HG03457 (cell line): ENCODE results near the gene UBALD2.
"Not testable (repeated sequence)": the region's sequence is repeated elsewhere in the genome, so short reads cannot be mapped to it uniquely, and the experiment has no call there.

ENCODE experiments used
- ATAC-seq: cut with Tn5 transposase; IDR thresholded peaks from one replicate; pipeline ENCODE4 v1.9.1; 2021; ENCODE audit warnings: moderate number of reproducible peaks; ENCODE audit not compliant: unreplicated experiment

Gene UBALD2

GRCh38 chr17:76275382-76276068, 10.4 kb downstream of the UBALD2 start:
- ATAC-seq: no peak

- ATAC-seq: no peak
These were observed 10.9 kb downstream of the UBALD2 start for GRCh38 chr17:76276069-76276431.

DNA sequence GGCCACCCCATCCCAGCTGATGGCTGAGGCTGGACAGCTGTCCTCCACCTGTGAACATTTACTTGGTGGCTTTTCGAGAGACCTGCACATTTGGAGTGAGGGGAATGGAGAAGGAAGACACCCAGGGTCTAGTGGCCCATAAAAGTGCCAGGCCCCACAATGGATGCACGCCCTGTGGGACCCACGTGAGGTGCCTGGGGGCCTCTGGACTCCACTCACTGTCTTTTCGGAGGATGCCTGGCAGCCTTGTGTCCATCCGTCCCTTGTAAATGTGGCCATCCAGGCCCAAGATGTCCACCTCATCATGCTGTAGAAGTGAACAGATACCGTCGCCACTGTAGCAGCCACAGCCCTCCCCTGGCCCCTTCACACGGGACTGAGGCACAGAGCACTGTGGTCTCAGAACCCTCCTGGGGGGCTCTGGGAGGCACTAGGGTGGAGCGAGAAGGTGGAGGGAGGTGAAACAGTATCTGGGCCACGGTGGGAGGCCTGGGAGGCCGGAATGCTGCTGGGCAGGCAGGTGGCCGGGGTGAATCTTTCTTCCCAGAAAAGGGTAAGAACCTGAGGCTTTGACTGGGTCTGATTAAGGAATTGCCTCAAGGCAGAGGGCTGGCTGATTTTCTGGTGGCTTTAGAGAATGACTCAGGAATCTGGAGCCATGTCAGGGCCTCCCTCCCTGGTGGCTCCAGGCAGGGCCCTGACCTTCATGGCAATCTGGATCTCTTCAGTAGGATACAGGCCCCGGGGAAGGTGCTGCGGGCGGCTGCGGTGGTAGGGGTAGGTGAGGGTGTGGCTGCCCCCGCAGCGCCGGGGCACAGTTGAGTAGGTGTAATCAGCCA, 11.5 kb downstream of the UBALD2 start:
- ATAC-seq: no peak

DNA sequence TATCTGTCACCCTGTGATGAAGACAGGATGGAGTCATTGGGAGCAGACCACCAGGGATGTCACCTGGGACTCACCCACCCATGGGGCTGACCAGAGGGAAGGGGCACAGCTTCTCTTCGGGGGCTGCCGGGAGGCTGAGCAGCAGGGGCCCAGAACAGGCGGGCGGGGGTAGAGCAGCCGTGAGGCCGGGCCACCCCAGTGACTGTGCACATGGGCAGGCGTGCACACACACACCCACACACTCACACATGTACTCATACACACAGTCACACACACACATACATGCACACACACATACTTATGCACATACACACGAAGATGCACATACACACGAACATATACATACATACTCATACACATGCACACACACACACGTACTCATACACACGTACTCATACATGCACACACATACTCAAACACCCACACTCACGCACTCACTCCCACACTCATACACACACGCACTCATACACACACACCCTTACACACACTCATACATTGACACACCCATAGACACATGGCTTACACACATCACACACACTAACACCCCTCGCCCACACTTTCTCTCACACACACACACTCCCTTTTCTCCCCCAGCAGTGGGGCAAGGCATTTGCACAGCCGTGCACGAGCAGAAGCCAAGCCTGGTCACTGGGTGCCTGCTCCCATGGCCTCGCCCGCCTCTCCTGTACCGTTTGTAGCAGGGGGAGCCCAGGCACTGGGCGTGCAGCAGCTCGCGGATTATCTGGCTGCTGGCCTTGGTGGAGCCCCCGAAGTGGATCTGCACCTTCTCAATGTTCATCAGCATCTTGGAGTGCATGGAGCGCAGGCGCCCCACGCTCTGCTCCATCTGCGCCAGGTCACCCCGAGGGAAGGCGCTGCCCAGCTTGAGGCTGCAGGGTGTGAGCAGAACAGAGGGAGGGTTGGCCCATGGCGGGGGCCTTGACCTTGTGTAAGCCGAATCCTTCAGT, 12.4 kb downstream of the UBALD2 start:
- no peak for ATAC-seq

DNA sequence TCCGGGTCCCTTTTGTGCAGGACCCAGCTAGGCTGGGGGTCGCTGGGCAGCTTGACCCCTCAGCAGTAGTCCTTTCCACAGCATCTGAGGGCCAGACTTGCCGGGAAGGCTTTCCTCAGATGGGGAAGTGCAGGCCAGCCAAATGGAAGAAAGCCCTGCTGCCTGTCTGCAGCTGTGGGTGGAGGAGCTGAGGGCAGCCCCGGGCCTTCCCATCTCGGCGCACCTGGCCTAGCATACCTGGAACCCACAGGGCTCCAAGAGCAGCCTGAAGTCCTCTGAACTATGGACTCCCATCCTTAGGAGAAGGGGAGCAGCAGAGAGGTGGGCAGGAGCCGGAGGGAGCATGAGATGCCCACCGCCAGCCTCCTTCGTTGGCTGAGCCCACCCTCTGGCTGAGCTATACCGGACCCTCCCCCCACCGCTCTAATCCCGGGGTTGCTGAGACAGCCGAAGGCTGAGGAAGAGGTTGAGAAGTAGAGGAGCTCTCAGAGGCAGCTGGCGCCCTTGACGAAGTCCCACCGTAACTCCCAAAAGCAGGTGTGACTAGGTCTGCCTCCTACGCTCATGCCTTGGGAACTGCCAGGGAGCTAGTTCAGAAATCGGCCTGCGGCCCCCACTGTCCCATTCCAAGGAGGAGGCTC, 13.2 kb downstream of the UBALD2 start:
- ATAC-seq: no peak

- no peak for ATAC-seq
These were observed 14.0 kb downstream of the UBALD2 start for GRCh38 chr17:76278952-76279741.

DNA sequence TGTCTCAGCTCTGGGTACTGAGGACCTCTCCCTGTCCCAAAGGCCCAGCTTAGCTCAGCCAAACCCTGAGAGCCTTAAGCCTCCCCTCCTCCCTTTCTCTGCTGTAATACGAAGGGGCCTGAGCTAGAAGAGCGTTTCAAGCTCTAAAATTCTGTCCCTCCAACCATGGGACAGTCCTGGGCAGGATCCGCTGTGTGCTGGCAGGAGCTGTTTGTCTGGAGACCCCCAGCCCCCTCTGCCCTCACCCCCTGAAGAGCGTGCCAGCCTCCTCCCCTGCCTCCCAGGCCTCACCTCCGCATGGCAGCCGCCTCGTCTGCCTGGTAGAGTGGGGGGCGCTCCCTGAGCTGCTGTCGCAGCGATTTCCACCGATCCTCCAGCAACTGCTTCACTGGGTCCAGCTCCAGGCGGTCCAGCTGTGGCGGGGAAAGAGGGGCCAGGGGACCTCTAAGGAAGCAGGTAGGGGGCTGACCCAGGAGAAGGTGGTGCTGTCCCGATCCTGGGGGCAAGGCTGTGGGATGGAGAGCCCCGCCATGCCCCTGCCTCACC, 14.7 kb downstream of the UBALD2 start:
- ATAC-seq: no peak

GRCh38 chr17:76280650-76281049, 15.5 kb downstream of the UBALD2 start:
- no peak for ATAC-seq

- no peak for ATAC-seq
These were observed 16.6 kb downstream of the UBALD2 start for GRCh38 chr17:76281573-76282371.

GRCh38 chr17:76292567-76292966, 27.4 kb downstream of the UBALD2 start:
- ATAC-seq: no peak

DNA sequence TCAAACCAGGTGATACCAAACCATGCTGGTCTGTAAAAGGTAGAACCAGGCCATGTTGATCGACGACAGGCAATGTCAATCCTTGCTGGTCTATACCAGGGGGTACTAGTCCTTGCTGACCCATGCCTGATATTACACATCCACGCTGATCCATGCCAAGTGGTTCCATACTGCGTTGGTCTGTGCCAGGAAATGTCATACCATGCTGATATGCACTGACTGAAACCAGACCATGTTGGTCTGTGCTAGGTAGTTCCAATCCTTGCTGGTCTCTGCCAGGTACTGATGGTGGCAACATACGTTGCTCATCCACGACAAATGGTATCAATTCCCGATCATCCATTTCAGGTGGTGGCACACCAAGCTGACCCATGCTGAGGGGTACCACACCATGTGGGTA, 28.0 kb downstream of the UBALD2 start:
- no peak for ATAC-seq

- ATAC-seq: no peak
These were observed 31.0 kb downstream of the UBALD2 start for GRCh38 chr17:76296186-76296585.

DNA sequence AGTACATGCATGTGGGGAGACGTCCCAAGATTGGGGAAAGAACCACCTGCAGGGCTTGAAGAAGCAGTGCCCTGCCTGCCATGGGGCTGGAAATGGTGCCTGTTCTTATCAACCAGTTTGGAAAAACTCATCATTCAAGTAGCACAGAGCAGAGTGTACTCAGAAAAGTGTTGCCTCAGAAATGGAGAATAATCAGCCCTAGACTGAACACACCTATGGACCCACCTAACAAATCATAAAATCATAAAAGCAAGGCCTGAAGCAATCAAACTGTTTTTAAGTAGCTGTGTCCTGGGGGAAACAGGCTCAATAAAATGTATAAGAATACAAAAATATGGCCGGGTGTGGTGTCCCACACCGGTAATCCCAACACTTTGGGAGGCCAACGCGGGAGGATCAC, 31.7 kb downstream of the UBALD2 start:
- no peak for ATAC-seq

DNA sequence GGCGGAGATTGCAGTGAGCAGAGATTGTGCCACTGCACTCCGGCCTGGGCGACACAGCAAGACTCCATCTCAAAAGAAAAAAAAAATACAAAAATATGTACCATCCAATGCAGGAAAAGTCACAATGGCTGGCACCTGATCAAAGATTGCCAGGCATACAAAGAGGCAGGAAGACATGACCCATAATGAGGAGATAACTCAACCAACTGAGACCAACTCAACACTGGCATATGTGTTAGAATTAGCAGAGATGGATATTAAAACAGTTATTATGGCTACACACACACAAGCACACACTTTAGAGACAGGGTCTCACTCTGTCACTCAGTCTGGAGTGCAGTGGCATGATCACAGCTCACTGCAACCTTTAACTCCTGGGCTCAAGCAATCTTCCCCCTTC, 32.3 kb downstream of the UBALD2 start:
- no peak for ATAC-seq

DNA sequence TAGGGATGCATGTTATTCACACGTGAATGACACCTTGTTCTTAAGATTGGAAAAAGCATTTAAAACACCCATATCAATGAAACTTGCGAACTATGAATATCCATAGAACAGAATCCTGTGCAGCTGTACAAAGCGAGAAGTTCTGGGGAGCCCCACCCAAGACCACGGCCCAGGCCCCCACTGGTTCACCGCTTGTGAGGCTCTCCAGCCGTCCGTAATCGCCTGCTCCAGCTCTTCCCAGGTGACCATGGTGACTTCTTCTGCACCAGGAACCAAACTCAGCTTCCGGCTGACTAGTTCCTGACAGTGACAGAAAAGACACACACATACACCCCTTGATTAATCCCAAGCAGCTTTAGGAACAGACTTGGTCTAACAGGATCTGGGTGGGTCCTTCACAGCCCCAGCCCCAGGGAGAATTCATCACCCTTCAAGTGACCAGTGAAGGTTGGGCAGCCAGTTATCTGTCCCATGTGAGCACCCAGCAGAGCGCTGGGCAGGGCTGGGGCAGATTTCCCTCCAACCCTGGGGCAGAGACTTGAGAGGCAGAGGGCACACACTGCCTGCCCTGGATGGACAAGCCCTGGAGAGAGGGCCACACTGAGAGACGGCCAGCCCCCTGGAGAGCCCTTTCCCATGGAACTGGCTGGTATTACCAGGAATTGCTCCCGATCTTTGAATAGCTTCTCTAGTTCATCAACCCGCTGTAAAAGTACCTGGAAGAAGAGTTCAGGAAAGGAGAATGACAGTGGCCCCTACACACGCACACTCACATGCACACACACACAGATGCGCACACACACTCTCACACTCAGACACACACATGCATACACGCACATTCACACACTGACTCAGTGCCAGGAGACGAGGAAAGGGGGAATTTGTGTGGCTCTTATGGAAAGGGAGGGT, 39.3 kb downstream of the UBALD2 start:
- no peak for ATAC-seq

GRCh38 chr17:76305135-76305454, 39.9 kb downstream of the UBALD2 start:
- ATAC-seq: not testable (repeated sequence)

DNA sequence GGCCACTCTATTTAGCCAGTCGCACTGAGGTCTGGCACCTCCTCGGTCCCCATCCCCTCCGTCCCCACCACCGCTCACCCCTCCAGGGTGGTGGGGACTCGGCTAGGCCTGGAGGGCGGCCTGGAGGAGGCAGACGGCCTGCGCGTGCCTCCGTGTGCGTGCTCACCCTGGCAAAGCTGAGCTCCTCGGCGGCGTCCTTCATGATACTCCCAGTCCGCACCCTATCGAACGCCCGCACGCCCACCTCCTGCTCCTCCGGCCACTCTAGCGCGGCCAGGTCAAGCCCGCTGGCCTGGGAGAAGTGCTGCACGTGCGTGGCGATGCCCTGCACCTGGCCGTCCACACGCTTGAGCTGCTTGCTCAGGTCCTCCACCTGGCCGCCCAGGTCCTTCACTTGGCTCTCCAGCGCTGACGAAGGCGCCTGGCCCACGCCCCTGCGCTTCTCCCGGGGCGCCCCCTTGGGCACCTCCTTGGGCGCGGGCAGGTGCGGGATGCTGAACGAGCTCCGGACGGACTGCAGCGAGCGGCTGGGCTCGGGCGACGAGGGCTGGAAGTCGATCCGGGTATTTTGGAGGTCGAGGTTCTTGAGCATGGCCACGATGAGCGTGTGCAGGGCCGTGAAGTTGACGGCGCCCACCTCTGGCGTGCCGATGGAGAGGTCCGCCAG, 42.3 kb downstream of the UBALD2 start:
- no peak for ATAC-seq

GRCh38 chr17:76307966-76308338, 42.8 kb downstream of the UBALD2 start, which contains the start of gene QRICH2:
Gene QRICH2 (minus strand): TSS chr17:76308276. CDS start chr17:76307998, 278 bp downstream.
- ATAC-seq: no peak
